GM18909 (cell line): ENCODE results near the gene RDH14.

Experiments used
- ATAC-seq: cut with Tn5 transposase; IDR thresholded peaks from one replicate; pipeline ENCODE4 v1.9.1; 2021; ENCODE audit warnings: mild to moderate bottlenecking; ENCODE audit not compliant: unreplicated experiment, poor library complexity

Gene RDH14

DNA sequence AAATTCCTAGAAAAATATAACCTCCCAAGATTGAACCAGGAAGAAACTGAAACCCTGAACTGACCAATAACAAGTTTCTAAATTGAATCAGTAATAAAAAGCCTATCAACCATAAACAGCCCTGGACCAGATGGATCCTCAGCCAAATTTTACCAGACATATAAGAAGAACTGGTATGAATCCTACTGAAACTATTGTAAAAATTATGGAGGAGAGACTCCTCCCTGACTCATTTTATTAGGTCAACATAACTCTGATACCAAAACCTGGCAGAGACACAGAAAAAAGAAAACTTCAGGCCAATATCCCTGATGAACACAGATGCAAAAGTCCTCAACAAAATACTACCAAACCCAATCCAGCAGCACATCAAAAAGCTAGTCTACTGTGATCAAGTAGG is 17.6 kb upstream of the RDH14 start:
- no peak for ATAC-seq

DNA sequence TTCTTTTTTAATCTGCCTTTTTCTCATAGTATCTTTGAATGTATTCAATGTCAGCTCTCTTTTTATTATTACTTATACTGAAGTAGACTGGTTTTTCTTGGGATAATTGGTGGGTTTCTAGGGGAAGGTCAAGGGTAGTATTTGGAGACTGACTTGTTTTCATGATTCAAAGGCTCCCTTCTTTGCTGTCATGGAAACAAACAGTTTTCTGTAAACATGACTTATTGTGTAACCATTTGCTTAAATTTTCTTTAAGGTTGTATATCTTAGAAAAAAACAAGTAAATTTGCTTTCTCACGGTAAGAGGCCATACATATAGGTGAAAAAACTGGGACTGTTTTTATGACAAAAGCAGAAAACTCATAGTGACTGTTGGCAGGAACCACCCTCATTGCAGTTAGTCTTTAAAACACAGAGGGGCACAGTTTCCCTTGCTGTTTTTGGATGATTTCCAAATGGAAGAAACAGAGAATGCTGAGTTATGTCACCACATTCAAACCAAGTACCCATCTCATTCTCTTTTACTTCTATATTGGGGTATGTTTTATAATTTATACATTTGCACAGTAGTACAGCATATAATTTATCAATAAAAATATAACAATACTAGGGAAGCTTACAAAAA is 5.8 kb upstream of the RDH14 start:
- no peak for ATAC-seq

DNA sequence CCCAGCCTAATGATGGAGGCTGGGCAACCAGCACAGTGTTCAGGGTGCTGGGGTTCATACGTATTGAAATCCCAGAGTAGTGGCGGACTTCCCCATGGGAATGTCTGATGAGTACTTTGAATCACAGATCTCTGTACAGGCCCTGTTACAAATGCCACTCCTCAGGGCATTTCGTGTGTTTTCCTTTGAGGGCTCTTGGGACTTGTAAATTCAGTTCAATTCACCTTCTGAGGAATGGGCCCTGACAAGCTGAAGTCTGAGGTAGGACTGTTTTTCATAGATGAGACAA is 288 bp upstream of the RDH14 start:
- no peak for ATAC-seq

GRCh38 chr2:18559531-18560030 is 872 bp downstream of the RDH14 start:
- ATAC-seq = no peak

DNA sequence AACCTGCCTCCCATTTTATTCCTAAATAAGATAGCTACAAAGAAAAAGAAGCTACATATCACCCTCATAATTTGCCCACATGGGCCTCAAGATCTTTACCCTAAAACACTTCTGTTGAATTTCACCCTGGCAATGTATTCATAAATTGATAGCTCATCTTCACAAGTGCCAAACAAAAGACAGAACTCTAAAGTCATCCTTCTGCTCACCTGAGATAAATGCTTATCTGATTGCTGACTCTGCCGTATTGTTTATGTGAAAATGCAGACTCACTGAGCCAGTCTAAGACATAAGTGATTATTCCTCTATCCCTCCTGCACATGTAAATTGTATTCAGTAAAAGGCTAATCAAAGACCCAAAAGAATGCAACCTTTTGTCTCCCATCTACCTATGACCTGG is 2.0 kb downstream of the RDH14 start:
- ATAC-seq = no peak

DNA sequence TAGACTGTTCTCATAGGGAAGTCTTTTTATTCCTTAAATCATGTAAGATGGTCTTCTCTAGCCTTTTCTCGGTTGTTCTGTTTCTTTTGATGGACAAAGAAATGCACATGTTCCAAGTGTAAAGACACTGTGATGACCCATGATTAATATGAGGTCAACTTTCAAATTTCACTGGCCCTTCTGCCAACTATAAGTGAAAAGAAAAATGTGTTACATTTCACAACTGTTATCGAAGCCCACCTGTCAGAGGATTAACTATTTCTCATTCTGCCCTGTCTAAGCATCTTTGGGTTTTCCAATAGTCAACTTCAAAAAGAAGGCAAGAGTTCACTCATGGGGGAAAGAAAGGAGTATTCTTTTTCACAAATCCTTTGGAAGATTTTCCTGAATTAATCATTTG is 3.3 kb downstream of the RDH14 start:
- no peak for ATAC-seq

- ATAC-seq = no peak
Observed at GRCh38 chr2:18552351-18553077, 7.9 kb downstream of the RDH14 start.

- ATAC-seq = no peak
Observed at GRCh38 chr2:18551623-18552022, 8.8 kb downstream of the RDH14 start.

- ATAC-seq = no peak
Observed at GRCh38 chr2:18551169-18551568, 9.3 kb downstream of the RDH14 start.

GRCh38 chr2:18550433-18550832 is 10.0 kb downstream of the RDH14 start:
- no peak for ATAC-seq

GRCh38 chr2:18549083-18549482 is 11.4 kb downstream of the RDH14 start:
- no peak for ATAC-seq

- no peak for ATAC-seq
Observed at GRCh38 chr2:18548621-18549020, 11.8 kb downstream of the RDH14 start.

DNA sequence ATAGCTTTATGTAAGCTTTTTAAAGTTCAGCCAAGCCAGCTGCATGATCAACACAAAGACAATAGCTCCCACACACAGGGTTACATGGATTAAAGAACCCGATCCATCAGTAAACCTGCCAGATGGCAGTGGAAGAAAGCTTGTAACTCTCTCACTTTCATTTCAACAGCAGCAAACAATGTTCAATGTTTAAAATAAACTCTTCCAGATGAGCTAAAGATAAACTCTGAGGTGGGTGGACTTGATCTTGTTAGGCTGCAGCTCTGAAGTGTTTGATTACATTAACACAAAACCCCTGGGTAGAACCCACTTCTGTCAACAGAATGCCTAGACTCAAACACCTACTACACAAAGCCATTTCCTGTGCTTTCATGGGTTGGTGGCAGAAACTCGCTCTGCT is 13.9 kb downstream of the RDH14 start:
- no peak for ATAC-seq

GRCh38 chr2:18545384-18545783 is 15.1 kb downstream of the RDH14 start:
- ATAC-seq = no peak

- ATAC-seq = no peak
Observed at GRCh38 chr2:18544171-18544570, 16.3 kb downstream of the RDH14 start.

- no peak for ATAC-seq
Observed at GRCh38 chr2:18540872-18541271, 19.6 kb downstream of the RDH14 start.

- no peak for ATAC-seq
Observed at GRCh38 chr2:18536697-18537096, 23.8 kb downstream of the RDH14 start.

DNA sequence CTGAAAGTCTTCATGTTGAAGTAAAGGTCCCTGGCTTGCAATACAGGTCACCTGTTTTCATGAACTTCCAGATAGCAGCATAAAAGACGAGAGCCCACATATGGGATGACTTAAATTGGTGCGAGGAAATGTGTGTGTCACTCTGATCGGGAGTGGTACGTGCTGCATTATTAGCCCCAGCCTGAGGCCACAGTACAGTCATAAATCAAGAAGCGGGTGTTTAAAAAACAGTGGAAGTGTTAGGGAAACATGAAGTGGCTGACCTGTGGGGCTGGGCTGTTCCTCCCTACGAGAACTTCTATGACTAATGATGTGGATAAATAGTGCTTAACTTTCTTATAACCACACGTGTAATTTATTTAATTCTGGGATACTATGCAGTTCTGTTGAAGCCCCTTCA is 24.4 kb downstream of the RDH14 start:
- ATAC-seq = no peak

DNA sequence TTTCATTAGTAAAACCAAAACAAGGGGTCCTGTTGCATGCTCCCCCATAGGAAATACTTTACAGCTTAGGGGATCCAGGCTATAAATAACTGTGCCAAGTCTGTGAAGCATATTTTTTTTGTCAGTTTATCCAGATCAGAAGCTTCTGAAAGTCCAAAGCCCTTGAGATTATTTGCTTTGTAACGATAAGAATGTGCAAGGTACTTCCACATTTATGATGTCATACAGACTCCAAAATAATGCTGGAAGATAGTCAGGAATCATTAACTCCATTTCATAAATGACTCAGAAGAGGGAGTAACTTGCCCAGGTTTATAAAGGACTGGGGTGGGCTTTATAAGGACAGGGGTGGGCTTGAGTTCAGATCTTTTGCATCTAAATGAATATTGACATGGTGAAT is 29.3 kb downstream of the RDH14 start:
- ATAC-seq = no peak

DNA sequence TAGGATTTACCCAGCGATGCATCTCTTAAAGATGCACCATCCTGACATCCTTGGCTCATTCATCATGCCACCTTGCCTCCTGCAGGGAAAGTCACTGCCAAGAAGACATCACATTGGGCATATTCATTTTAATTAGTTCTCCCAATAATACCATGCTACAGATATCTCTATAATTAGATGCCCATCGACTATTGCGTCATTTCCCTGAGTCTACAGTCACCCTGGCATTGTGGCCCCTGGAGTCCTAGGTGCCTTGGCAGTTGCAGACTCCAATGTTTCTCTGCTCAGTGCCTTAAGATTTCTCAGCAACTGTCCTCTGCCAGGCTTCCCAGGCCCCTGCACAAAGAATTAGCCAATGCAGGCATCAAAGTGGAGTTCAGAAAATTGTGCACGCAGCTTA is 32.6 kb downstream of the RDH14 start:
- ATAC-seq = no peak

DNA sequence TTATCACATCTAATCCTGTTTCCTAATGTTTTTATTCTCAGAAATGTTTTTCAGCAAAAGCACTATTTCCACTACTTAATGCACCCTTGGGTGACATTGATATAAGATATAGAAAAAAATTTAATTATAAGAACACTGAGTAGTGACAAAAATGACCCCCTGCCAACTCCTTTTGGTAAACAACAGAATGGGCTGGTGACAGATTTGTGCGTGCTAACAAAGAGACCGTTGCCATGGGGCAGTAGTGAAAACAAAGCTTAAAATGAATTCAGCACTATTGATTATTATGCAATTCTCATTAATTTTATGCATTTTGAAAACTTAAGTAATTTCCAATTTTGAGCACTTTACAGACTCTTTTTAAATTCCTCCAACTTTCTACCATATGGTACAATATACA is 33.1 kb downstream of the RDH14 start:
- ATAC-seq = no peak

GRCh38 chr2:18526429-18526828 is 34.0 kb downstream of the RDH14 start:
- no peak for ATAC-seq
